NCI-H128 (cell line): Measurements from ENCODE around the gene SUPT4H1.
"Not testable (repeated sequence)": the region's sequence is repeated elsewhere in the genome, so short reads cannot be mapped to it uniquely, and the experiment has no call there.

Experiments
- DNase-seq: peaks from one replicate; lab custom pipeline; 2025; ENCODE audit not compliant: unreplicated experiment; lab: John Stamatoyannopoulos, UW

Gene SUPT4H1

DNA sequence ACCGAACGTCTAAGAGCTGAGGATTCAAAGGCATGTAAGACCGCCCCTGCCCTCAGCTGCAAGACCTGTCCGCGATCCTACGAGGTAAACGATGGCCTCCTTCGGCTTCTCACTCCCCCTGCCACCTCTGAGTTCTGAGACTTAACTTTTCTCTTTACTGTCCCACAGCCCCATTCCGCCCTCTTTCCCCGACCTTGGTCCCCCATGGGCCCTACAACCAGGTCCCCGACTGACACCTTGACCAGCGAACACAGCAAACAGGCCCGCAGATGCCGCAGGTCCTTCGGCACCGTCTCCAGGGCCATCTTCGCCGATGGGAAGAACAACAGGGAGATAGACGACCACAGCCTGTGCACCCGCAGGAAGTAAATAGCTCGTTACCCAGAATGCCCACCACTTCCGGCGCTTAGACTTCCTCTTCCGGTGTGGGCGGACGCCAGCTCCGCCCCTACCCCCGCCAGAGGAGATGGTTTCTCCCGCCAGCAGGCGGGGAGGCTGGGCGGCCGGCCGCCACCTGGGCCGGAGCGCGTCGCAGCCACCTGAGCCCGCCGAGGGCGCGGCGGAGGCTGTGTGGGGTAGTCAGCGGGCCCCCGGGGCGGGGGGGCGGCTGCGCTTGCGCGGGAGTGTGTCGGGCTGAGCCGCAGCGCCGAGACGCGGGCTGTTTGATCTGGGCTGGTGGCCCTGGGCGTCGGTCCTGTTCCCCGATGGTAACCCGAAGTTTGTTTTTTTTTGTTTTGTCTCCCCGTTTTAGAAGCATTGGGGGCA lies at the start of gene SUPT4H1:
Gene SUPT4H1 (minus strand): TSS at position 371 of the 765 bp plus-strand sequence. CDS start 66 bp downstream, at position 305.
- DNase-seq: peak; percentile 83

DNA sequence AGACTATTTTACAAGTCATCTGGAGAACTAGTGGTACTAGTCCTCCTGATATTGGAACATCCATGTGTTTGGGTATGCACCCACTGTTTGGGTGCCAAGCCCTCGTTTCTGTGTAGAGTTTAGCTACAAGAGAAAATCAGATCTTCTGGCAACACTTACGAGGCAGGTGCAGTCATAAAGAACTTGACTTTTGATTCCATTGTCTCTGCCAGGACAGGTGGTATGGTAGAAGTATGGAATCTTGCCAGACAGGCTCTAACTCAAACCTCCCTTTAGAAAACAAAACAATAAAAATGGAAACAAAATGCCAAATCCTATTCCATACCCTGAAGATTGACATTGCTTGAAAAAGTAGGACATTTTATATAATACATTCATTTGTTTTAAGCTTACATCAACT lies 49.3 kb upstream of the SUPT4H1 start:
- DNase-seq: no peak

- DNase-seq: no peak
These were observed 48.8 kb upstream of the SUPT4H1 start for GRCh38 chr17:58400826-58401225.

- no peak for DNase-seq
These were observed 48.0 kb upstream of the SUPT4H1 start for GRCh38 chr17:58399974-58400373.

GRCh38 chr17:58398574-58399266 lies 46.7 kb upstream of the SUPT4H1 start:
- no peak for DNase-seq

GRCh38 chr17:58397421-58397820 lies 45.4 kb upstream of the SUPT4H1 start:
- not testable (repeated sequence) for DNase-seq

- DNase-seq: no peak
These were observed 44.2 kb upstream of the SUPT4H1 start for GRCh38 chr17:58396173-58396572.

GRCh38 chr17:58394534-58395223 lies 42.7 kb upstream of the SUPT4H1 start:
- no peak for DNase-seq

DNA sequence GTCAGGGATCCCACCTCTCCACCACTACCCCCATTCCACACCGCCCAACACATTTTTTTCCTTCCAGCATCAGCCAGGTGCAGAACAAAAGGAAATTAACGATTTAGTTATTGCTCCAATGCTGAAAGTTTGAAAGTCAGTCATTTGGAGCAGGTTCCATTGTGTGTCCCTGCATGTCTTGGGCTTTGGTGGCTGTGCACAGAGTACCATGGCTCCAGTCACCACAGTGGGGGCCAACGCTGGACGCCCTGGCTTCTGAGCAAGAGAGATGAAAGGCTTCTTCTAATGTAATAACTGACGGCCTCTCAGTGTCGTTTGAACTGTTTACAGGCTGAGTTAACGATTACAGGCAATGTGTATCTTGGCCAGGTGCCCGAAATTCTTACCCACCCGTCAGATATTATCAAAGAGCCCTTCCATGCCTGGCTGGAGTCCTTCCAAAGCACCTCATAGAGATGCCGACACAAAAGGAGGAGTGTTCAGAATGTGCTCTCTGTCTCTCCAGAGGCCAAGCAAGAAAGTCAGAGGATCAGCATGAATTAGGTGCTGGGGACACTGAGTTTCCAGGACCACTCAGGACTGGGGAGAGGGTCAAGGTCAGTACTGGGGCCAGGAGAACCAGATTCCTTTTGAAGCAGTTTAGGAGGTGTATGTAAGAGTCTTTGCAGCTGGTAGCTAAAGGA lies 39.4 kb upstream of the SUPT4H1 start:
- DNase-seq: peak; percentile 60

DNA sequence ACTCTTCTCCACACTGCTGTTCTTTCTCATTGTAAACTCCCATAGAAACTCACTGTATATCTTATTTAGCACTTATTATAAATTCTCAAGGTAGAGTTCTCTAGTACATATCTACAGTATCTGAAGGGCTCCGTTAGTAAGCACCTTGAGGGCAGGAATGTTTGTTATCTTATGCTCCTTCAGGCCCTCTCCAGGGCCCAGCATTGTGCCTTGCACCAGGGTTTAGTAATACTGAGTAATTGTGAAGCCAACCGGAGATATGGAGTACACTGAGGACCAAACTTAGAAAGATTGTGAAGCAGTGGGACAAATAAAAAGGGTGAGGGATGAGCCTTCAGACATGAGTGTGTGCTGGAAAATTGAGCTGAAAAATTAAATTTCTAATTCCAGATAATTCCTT lies 38.9 kb upstream of the SUPT4H1 start:
- no peak for DNase-seq

DNA sequence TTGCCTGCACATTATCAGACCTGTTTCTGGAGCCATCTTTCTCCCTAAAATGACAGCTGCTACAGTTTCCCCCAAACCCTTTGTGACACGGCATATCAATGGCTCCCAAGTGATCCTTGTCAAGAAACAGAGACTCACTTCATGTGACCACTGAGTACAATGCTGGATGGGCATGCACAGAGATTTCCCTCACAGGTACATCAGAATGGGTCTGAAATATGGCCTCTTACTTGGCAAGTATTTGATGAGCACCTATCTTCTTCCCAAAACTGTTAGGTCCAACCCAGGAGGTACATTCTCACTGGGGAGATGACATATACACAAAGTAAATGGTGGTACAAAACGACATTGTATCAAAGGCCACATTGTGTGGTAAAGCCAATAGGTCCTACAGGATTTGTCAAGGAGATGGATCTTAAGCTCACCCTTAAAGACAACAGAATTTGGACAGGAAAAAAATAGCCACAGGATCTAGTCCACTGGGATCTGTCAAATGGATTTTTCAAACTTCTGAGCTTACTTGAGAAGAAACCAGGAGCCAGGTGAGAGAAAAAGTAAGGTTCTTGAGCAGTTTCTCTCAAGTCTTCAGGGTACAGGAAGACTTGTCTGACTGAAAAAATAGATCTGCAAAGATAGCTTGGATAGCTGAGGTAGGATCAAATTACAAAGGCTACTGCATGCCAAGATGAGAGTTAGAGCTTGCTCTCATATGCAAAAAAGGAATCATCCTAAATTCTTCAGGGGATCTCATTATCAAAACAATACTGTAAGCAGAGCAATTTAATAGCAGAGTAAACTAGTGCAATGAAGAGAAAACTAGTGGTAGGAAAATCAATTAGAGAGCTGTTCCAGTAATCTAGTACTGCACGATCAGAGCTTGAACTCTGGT lies 36.5 kb upstream of the SUPT4H1 start:
- DNase-seq: no peak

DNA sequence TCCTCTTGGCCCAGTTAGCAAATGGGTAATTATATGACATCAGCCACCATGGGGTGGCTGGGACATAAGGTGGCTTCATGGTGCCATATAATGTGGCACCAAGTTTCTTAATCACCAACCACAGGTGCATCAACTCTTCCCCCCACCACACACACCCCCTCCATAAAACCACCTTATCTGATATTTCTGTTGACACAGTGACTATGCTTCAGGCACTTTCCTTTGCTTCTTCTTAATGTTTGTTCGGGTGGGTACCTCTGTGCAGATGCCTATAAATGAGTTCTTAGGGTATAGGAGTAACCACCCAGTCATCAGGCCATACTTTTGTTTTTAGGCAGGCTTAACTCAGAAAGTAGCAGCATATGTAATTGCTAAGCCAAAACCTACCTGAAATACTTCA lies 35.8 kb upstream of the SUPT4H1 start:
- DNase-seq: no peak

GRCh38 chr17:58386708-58387107 lies 34.7 kb upstream of the SUPT4H1 start:
- no peak for DNase-seq

GRCh38 chr17:58385359-58385899 lies 33.4 kb upstream of the SUPT4H1 start:
- DNase-seq: no peak

GRCh38 chr17:58384897-58385296 lies 32.9 kb upstream of the SUPT4H1 start:
- DNase-seq: no peak

DNA sequence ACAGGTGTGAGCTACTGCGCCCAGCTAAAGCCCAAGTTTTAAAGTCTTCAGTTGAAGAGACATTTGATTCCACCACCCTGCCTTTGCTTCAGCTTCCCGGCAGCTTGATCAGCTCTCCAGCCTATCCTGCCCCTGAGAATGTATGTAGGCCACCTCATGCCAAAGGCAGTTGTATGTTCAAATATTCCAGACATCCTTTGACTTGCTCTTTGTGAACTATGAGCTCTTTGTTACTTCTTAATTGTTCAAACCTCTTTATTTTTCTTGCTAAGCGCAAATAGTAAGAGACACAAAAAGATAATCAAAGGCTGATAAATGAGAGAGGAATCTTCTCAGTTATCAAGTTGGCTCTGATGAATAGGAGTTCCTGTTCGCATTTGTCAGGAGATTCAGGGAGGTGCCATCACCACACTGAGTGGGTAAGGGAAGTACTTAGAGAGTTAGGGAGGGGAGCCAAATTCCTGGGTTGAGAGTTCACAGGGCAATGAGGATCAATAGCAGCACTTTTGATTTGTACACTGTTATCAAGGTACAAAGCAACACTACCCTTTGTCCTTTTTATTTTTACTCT lies 32.0 kb upstream of the SUPT4H1 start:
- no peak for DNase-seq

- DNase-seq: no peak
These were observed 30.9 kb upstream of the SUPT4H1 start for GRCh38 chr17:58382872-58383242.

DNA sequence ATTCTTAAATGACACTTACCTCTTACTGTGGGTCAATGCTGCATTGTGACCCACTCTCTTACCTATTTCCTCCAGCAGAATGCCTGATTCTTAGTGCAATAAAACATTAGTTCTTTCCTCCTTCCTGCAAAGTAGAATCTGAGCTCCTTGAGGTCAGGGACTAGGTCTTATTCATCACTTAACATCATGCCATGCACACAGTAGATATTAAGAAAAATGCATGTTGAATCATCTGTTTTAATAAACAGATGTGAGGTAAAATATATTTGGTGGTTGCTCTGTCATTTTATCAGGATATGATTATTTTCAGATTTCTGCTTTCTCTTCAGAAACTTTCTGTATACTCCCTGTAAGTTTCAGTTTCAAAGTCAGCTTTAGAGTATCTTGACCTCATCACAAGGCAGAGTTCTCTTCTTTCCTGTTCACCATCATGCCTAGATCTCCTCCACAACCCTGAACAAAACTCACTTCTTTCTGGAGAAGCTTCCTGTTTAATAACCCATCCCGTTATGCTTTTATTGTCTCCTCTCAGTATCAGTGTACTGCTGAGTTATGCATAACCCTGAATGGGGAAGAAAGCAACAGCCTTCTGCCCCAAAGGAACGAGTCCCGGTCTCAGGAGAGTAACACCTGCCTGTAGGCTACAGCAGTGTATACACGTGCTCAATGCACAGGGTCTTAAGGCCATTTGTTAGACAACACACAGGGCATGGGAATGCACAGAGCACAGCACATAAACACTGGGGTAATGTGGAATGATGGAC lies 30.3 kb upstream of the SUPT4H1 start:
- no peak for DNase-seq
